GM13977 (cell line): Measurements from ENCODE around the gene KCTD12.

Experiments used
- DNase-seq: peaks from one replicate; pipeline ENCODE4 v3.0.0; 2012; ENCODE audit warnings: low spot score
- in situ Hi-C: fragments of 300-500 bp; cut with MboI; formaldehyde crosslinking; loops from one replicate; pipeline ENCODE4 v1.12.0; 2022; ENCODE audit warnings: low sequenced_read_pairs, low pct_unique_long_range_greater_than_20kb, mixed read lengths, inconsistent platforms; ENCODE audit not compliant: unreplicated experiment
- TF ChIP-seq, protein P1 (sequence below): IDR thresholded peaks from 2 replicates; pipeline ENCODE4 v1.5.1; 2012; ENCODE audit warnings: mild to moderate bottlenecking, control low read depth; ENCODE audit not compliant: insufficient read depth; ENCODE audit errors: extremely low read depth, missing control alignments

The KCTD12 gene

GRCh38 chr13:76845865-76846264, 40.3 kb downstream of the KCTD12 start:
- no peak for DNase-seq
- in situ Hi-C loops = no loop called here
- TF ChIP-seq, protein P1, sequence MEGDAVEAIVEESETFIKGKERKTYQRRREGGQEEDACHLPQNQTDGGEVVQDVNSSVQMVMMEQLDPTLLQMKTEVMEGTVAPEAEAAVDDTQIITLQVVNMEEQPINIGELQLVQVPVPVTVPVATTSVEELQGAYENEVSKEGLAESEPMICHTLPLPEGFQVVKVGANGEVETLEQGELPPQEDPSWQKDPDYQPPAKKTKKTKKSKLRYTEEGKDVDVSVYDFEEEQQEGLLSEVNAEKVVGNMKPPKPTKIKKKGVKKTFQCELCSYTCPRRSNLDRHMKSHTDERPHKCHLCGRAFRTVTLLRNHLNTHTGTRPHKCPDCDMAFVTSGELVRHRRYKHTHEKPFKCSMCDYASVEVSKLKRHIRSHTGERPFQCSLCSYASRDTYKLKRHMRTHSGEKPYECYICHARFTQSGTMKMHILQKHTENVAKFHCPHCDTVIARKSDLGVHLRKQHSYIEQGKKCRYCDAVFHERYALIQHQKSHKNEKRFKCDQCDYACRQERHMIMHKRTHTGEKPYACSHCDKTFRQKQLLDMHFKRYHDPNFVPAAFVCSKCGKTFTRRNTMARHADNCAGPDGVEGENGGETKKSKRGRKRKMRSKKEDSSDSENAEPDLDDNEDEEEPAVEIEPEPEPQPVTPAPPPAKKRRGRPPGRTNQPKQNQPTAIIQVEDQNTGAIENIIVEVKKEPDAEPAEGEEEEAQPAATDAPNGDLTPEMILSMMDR = no peak

DNA sequence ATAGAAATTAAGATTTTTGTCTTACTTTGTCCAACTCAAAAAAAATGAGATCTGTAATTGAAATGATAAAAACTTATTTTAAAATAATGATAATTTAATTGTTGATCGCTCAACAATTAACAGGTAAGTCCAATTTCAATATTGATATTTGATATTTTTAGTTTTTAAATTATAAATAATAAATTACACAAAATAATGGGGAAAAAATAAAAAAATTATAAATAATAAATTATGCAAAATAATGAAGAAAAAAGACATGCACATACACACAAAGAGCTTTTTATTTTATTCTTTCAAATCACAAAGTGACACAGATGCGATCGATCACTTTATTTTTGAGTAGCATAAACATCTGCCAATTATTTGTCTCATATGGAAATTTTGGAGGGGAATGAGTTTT, 40.8 kb downstream of the KCTD12 start:
- DNase-seq = no peak
- in situ Hi-C loops = no loop called here
- TF ChIP-seq, protein P1 = no peak

- TF ChIP-seq, protein P1 = no peak
- no peak for DNase-seq
- in situ Hi-C loops = no loop called here
Measured at GRCh38 chr13:76837801-76838200, 48.4 kb downstream of the KCTD12 start.

DNA sequence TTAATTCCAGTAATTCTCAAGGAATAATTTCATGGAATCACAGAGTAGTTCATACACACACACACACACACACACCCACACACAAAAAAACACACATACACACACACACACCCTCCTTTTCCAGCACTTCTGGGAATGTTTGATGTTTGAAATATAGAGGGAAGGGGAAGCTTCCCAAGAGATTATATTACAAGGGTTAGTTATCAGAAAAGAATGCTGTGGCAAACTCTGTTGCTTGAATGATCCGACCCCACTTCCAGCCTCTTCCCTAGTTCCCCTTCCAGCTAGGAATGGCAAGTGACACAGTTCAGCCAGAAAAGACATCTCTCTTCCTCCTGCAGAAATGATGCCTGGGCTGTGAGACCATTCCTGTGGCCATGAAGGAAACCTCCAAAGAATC, 49.9 kb downstream of the KCTD12 start:
- in situ Hi-C loops = no loop called here
- TF ChIP-seq, protein P1 = no peak
- no peak for DNase-seq

GRCh38 chr13:76833441-76833954, 52.7 kb downstream of the KCTD12 start:
- in situ Hi-C loops = no loop called here
- TF ChIP-seq, protein P1 = no peak
- no peak for DNase-seq

DNA sequence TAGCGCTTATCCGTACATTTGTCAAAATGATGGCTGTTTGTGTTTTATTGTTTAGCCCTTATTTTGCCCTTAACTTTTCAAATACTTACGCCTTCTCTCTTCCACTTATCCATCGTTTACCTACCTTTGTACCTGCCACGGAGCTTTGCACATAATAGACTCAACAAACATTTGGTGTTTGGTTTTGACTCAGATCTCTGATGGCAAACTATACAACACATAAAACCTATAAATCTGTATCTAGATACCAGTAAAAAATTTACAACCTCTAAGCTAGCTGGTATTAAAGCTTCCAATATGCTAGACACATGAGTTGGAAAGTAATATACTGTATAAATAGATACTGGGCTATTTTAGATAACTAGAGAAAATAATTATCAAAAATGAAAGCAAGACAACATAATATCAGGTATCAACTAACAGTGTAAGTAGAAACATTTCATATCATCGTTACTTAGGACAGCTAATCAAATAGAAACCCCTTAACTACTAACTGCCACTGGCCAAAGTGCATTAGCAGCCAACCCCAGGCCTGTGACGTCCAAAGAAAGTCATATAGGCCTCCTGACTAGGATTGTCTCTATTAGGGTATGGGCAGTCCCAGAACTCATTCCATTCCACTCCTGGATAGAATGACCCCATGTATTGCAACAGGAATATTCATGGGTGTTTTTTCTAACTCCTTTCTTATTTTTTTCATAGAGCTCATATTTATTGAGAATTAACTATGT, 53.8 kb downstream of the KCTD12 start:
- TF ChIP-seq, protein P1 = no peak
- DNase-seq = no peak
- in situ Hi-C loops = no loop called here
